Ammon's horn (tissue), 1 donor: ENCODE data around the gene PLCH1.

ENCODE experiments used
- DNase-seq: peaks from one replicate; pipeline ENCODE4 v3.0.0-alpha.2; 2016; ENCODE audit warnings: low spot score

PLCH1 gene

GRCh38 chr3:155744626-155745324, at the start of gene PLCH1:
TSS of gene PLCH1 (minus strand) at chr3:155745071. CDS start at chr3:155704224, 40,847 bp downstream.
- DNase-seq, result peak; percentile 77

DNA sequence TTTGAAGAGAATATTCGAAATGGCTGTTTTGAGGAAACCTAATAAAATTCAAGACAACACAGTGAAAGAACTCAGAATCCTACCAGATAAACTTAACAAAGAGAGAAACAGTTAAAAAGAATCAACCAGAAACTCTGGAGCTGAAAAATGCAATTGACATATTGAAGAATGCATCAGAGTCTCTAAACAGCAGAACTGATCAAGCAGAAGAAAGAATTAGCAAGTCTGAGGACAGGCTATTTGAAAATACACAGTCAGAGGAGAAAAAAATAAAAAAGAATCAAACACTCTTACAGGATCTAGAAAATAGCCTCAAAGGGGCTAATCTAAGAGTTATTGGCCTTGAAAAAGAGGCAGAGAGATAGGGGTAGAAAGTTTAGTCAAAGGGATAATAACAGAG, 47.7 kb upstream of the PLCH1 start:
- no peak for DNase-seq

- no peak for DNase-seq
Measured at GRCh38 chr3:155791190-155791589, 46.3 kb upstream of the PLCH1 start.

DNA sequence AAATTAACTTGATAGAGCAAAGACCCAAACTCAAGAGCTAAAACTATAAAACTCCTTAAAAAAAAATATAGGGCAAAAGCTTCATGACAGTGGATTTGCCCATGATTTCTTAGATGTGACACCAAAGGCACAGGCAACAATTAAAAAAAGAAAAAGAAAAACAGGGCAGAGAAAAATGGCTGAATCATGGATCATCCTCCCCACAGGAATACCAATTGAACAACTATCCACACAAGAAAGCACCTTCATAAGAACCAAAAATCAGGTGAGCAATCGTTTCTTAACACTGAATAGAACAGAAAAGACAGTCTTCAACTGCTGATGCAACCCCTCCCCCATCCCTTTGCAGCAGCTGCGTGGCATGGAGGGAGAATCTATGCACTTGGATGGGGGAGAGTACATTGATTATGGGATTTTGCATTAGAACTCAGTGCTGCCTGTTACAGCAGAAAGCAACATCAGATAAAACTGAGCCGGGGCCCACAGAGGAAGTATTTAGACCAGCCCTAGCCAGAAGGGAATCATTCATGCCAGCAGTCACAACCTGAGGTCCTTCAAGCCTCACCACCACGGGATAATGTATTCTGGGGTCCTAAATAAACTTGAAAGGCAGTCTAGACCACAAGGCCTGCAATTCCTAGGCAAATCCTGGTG, 45.5 kb upstream of the PLCH1 start:
- DNase-seq, result no peak

- DNase-seq, result no peak
Measured at GRCh38 chr3:155785662-155786295, 40.9 kb upstream of the PLCH1 start.

GRCh38 chr3:155782390-155782953, 37.6 kb upstream of the PLCH1 start:
- no peak for DNase-seq

DNA sequence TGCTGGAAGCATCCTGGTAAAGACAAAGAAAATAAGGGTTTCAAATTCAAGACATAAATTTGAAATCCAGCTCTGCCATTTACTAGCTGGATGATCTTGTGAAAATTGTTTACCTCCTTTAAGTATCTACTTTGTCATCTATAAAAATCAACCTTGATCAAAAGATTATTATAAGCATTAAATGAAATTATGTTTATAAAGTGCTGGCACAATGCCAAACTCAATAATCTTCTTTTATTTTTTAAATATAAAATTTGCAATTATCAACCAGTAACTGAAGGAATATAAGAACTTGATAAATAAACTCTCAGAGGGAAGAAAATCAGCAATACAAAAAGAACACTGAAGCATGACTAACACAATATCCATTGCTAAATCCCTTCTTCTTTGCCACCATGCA, 35.4 kb upstream of the PLCH1 start:
- no peak for DNase-seq

DNA sequence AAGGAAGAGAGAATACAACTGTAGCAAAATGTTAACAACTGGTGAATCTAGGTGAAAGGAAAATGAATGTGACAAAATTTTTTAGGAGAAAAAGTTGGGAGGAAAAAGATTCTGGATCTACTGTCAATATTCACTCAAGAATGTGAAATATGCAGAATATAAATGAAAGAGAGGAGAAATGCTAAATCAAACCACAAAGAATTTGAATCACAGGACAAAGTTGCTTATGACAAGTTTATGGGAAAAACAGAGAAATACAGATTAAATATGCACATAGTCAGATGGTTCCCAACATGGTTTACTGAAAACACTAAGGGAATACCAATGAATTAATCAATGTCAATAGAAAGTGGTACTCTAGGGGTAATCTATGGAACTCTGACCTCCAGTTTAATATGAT, 33.6 kb upstream of the PLCH1 start:
- no peak for DNase-seq

- DNase-seq, result no peak
Measured at GRCh38 chr3:155772801-155773200, 27.9 kb upstream of the PLCH1 start.

- DNase-seq, result no peak
Measured at GRCh38 chr3:155771126-155771525, 26.3 kb upstream of the PLCH1 start.

DNA sequence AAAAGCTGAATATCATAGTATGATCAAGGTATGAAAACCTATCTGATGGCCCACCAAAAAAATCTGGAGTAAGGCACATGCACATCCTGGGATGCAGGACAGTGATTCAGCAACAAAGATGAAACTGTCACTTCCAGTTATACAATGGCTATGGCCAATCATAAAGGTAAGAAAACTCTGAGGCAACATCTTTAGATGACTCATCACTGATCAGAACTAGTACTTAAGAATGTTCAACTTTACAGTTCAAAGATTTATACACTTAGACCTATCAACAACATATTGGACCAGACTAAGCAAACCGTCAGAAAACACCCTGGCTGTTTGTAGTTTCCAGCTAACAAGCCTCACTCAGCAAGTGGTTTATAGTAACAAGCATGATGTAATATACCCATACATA, 21.3 kb upstream of the PLCH1 start:
- DNase-seq, result no peak

DNA sequence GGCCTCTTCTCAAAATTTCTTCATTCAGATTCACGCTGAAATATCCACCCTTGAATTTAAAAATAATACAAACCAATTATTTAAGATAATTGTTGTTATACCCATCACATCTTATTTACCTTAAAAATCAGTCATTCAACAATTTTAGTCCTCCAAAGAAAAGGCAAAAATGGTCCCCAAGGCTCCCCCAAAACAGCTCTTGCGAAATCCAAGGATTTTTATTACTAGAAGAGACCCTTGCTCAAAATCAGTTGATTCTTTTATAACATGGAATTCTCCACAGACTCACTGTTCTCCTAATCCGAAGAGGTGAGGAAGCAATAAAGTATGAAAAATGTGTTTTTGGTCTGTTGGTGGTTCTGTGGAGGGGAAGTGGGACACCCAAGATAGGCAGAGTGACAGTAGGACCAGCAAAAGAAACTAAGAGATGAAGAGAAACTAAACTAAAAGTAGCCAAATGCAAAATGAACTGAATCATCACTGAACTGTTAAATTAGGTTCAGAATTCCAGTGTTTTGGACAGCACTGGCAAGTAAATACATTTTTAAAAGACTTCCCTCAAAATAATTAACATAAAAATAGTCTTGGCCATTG, 19.1 kb upstream of the PLCH1 start:
- no peak for DNase-seq

GRCh38 chr3:155760653-155761052, 15.8 kb upstream of the PLCH1 start:
- DNase-seq, result no peak

DNA sequence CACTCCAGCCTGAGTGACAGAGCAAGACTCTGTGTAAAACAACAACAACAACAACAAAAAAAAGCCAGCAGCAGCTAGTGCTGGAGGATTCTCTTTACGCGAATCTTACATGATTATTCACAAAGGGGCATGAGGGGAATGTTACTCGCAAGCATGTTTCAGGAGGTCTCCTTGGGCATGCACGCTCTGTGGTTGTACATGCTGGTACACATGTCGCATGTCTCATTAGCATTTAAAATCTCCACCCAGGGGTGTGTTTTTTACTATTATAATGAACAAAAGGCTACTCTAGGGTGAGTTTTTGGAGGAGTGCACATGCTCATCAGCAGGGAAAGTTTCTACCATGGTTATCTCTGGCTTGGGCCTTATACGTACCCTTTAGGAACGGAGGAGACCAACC, 12.7 kb upstream of the PLCH1 start:
- no peak for DNase-seq

DNA sequence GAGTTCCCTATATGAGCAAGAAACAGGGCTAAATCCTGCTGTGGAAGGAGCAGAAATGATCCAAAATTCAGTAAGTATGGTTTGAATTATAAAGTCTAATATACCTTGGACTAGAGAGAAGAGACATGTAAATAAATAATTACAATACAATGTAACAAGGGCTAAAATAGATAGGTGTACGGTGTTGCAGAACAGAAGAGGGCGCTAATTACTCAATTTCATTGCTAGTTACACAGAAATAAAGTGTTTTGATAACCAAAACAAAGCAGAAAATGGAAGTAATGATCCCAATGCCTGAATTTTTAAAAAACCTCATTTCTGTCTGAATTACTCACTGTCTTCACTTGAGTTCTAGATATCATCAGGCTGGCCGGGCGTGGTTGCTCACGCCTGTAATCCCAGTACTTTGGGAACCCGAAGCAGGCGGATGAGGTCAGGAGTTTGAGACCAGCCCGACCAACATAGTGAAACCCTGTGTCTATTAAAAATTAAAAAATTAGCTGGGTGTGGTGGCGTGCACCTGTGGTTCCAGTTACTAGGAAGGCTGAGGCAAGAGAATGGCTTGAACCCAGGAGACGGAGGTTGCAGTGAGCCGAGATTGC, 8.3 kb upstream of the PLCH1 start:
- no peak for DNase-seq

- no peak for DNase-seq
Measured at GRCh38 chr3:155748611-155749365, 3.9 kb upstream of the PLCH1 start.

GRCh38 chr3:155747946-155748290, 3.0 kb upstream of the PLCH1 start:
- no peak for DNase-seq

DNA sequence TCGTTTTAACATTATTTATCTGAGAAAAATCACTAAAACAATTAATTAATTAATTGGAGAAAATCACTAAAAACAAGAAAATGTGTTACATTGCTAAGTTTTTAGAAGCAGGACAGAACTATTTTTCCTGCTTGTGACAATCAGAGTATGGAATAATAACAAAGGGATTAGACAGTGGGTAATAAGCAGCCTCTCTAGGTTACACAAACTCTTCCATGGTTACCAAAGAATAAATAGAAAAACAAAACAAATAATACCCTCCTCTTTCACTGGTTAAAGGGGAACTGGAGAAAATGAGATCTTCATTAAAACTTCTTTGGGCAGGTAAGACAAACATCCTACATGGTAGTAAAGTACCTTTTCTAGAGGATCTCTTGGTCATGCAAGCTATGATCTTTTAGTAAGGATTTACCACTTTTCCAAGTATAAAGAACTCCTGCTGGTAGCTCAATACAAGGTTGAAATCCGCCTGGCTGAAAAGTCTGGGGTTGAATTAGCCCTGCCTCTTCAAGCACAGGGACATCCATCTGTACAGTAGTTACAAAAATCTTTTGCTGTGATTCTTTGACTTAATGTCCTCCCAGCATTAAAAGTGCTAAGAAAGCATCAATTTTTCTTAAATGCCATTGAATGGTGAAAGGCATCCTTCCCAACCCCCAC, 2.5 kb upstream of the PLCH1 start:
- no peak for DNase-seq

GRCh38 chr3:155746703-155747102, 1.8 kb upstream of the PLCH1 start:
- DNase-seq, result no peak

DNA sequence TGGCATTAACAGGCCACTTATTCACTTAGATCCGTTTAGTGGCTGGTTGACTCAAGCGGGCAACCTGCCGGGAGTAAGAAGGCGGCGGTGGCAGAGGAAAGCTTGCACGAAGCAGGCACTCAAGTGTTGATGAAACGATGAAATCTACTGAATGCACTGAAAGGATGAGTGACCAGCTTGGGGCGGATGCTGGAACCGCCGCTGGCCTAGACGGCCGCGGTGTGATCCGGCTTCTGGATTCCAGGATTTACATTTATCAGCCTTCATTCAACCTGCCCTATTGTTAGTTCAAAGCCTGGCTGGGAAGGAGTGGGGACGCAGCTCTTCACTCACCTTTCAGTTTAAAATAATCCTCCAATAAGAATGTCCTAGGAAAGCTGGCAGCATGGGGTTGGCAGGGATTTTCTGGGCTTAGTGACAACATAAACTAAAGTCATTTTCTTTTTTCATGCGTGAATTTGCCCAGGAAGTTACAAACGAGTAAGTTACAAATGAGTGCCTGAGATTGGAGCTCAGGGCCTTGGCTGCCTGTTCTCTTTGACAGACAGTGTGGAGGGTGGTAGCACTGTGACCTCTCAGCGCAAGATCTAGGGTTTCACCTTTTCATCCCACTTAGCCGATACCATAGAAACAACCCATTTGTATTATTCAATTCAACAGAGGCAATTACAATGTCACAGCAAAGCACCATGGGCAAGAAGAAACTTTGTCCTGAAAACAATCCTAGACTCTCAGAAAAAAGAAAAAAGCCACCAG, 1.1 kb upstream of the PLCH1 start:
- DNase-seq, result peak; percentile 20
